ENCODE data around the gene AGBL1. TPM values are rescaled to one million over a fixed set of nuclear protein-coding genes. Genes with fewer than 3 reads are reported as not detected.
A peak's percentile ranks its signal among the peaks of the same experiment; 100 is the strongest.

AGBL1 gene
- total RNA-seq (2022), result not detected in 2 replicates
- percentile 0 among the genes with signal in this experiment for Bru-seq, nascent RNA
- percentile 2 among the genes with signal in this experiment for BruChase-seq, experiment 1, labeled RNA remaining after a 2-hour chase
- percentile 1 among the genes with signal in this experiment for BruChase-seq, experiment 2, labeled RNA remaining after a 6-hour chase
- long read RNA-seq, result 0 reads

DNA sequence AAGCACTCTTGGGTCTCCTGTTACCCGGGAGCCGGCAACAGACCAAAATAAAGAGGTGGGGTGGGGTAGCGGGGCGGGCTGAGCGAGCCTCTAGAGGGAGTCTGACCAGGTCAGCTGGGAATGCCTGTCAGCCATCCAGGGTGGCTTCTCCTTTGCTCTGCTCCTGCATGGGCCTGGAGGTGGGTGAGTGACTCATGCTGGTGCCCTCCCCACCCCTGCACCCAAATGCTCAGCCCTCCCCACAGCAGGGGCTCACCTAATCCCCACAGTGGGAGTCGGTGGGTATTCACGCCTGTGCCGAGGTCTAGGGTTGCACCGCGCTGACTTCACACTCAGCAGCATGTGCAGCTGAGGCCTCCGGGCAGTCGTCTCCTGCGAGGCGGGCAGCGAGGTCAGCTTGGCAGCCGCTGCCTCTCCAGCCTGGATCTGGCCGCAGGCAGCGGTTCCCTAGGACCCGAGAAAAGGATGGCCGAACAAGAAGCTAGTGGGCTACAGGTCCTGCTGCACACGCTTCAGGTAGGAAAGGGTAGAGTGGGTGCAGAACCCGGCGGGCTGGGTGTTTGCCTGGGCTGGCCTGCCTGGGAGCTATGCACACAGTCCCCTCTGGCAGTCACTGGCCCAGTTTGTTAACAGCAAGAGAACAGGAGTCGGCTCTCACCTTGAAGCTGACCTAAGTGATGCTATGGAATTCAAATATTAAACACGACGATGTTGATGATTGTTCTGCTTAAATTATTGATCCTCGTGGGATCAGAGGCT, at the start of gene AGBL1:
AGBL1 (plus strand) TSS at position 364 of the 759 bp plus-strand sequence.
- Mint-ChIP-seq H3K36me3 (ENCODE audit: insufficient read depth, unreplicated experiment) (no peaks in the 10 kb centered on the region), H3K27ac (ENCODE audit: unreplicated experiment) (no peak within 1 kb of the TSS), H3K4me3 (ENCODE audit: unreplicated experiment) (no peak within 1 kb of the TSS), H3K9me3 (ENCODE audit: unreplicated experiment) (no peaks in the 10 kb centered on the region), H3K4me1 (ENCODE audit: low read depth, unreplicated experiment) (no peaks in the 10 kb centered on the region), H3K27me3 (ENCODE audit: insufficient read depth, unreplicated experiment) (peaks cover 25% of the 10 kb centered on the region)
- POLR2A ChIA-PET, result no interaction called here
- H3K4me1 ChIP-seq, result no peaks in the 10 kb centered on the region
- no peak within 1 kb of the TSS for H3K4me3 ChIP-seq (ENCODE audit: low read depth, low read length)
- TF ChIP-seq, protein P1, sequence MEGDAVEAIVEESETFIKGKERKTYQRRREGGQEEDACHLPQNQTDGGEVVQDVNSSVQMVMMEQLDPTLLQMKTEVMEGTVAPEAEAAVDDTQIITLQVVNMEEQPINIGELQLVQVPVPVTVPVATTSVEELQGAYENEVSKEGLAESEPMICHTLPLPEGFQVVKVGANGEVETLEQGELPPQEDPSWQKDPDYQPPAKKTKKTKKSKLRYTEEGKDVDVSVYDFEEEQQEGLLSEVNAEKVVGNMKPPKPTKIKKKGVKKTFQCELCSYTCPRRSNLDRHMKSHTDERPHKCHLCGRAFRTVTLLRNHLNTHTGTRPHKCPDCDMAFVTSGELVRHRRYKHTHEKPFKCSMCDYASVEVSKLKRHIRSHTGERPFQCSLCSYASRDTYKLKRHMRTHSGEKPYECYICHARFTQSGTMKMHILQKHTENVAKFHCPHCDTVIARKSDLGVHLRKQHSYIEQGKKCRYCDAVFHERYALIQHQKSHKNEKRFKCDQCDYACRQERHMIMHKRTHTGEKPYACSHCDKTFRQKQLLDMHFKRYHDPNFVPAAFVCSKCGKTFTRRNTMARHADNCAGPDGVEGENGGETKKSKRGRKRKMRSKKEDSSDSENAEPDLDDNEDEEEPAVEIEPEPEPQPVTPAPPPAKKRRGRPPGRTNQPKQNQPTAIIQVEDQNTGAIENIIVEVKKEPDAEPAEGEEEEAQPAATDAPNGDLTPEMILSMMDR (IDR thresholded peaks at IDR 0.05; ENCODE audit: insufficient read depth in 1 of 2, low read depth in 1 of 2, low read length in 1 of 2, severe bottlenecking in 1 of 2, unreplicated experiment in 1 of 2), result no peak
- no peaks in the 10 kb centered on the region for H3K9me3 ChIP-seq
- intact Hi-C loops (cut with micrococcal nuclease; ENCODE audit: unreplicated experiment), result no loop called here
- no peaks in the 10 kb centered on the region for H3K36me3 ChIP-seq (ENCODE audit: control insufficient read depth, insufficient read depth, low read length)
- BruUV-seq (replicated peaks), result no TSS peak
- H3K27me3 ChIP-seq (replicated peaks; ENCODE audit: control insufficient read depth, insufficient read depth, low read length), result no peaks in the 10 kb centered on the region
- CTCF ChIA-PET, result no interaction called here
- no peak for DNase-seq

GRCh38 chr15:86034904-86035303, 44.8 kb upstream of the AGBL1 start:
- Mint-ChIP-seq H3K4me3 (ENCODE audit: unreplicated experiment) (no peak overlapping the region), H3K9me3 (ENCODE audit: unreplicated experiment) (no peaks in the 10 kb centered on the region), H3K4me1 (ENCODE audit: low read depth, unreplicated experiment) (no peaks in the 10 kb centered on the region), H3K27me3 (ENCODE audit: insufficient read depth, unreplicated experiment) (peaks cover 3% of the 10 kb centered on the region), H3K36me3 (ENCODE audit: insufficient read depth, unreplicated experiment) (no peaks in the 10 kb centered on the region), H3K27ac (ENCODE audit: unreplicated experiment) (no peak overlapping the region)
- CTCF ChIA-PET, result no interaction called here
- BruUV-seq (replicated peaks), result no TSS peak
- POLR2A ChIA-PET, result no interaction called here
- intact Hi-C loops (cut with micrococcal nuclease; ENCODE audit: unreplicated experiment), result no loop called here
- H3K4me3 ChIP-seq (ENCODE audit: low read depth, low read length), result no peak overlapping the region
- no peaks in the 10 kb centered on the region for H3K9me3 ChIP-seq
- H3K36me3 ChIP-seq (ENCODE audit: control insufficient read depth, insufficient read depth, low read length), result no peaks in the 10 kb centered on the region
- TF ChIP-seq, protein P1 (IDR thresholded peaks at IDR 0.05; ENCODE audit: insufficient read depth in 1 of 2, low read depth in 1 of 2, low read length in 1 of 2, severe bottlenecking in 1 of 2, unreplicated experiment in 1 of 2), result no peak
- no peaks in the 10 kb centered on the region for H3K27me3 ChIP-seq (replicated peaks; ENCODE audit: control insufficient read depth, insufficient read depth, low read length)
- no peaks in the 10 kb centered on the region for H3K4me1 ChIP-seq
- no peak for DNase-seq

- Histone ChIP-seq H3K4me1 (no peaks in the 10 kb centered on the region), H3K9me3 (no peaks in the 10 kb centered on the region), H3K27me3 (replicated peaks; ENCODE audit: control insufficient read depth, insufficient read depth, low read length) (no peaks in the 10 kb centered on the region), H3K4me3 (ENCODE audit: low read depth, low read length) (no peak overlapping the region), H3K36me3 (ENCODE audit: control insufficient read depth, insufficient read depth, low read length) (no peaks in the 10 kb centered on the region)
- Mint-ChIP-seq H3K9me3 (ENCODE audit: unreplicated experiment) (no peaks in the 10 kb centered on the region), H3K4me1 (ENCODE audit: low read depth, unreplicated experiment) (no peaks in the 10 kb centered on the region), H3K27ac (ENCODE audit: unreplicated experiment) (no peak overlapping the region), H3K27me3 (ENCODE audit: insufficient read depth, unreplicated experiment) (peaks cover 3% of the 10 kb centered on the region), H3K36me3 (ENCODE audit: insufficient read depth, unreplicated experiment) (no peaks in the 10 kb centered on the region), H3K4me3 (ENCODE audit: unreplicated experiment) (no peak overlapping the region)
- TF ChIP-seq, protein P1 (IDR thresholded peaks at IDR 0.05; ENCODE audit: insufficient read depth in 1 of 2, low read depth in 1 of 2, low read length in 1 of 2, severe bottlenecking in 1 of 2, unreplicated experiment in 1 of 2), result no peak
- no TSS peak for BruUV-seq (replicated peaks)
- intact Hi-C loops (cut with micrococcal nuclease; ENCODE audit: unreplicated experiment), result no loop called here
- no peak for DNase-seq
- ChIA-PET POLR2A (no interaction called here), CTCF (no interaction called here)
Observed at GRCh38 chr15:86036243-86036642, 43.4 kb upstream of the AGBL1 start.
